PC-3 (cell line): ENCODE data around the gene BCL11A.

Experiments used
- EZH2 ChIP-seq: fragments of 300-600 bp; sonication (generic); IDR thresholded peaks from one replicate; pipeline ENCODE4 v1.6.1; 2017; ENCODE audit warnings: antibody characterized with exemption, mild to moderate bottlenecking, low read length; ENCODE audit not compliant: unreplicated experiment
- EZH2phosphoT487 ChIP-seq: fragments of 300-600 bp; sonication (generic); IDR thresholded peaks from 2 replicates; pipeline ENCODE4 v1.6.1; 2018; ENCODE audit warnings: mild to moderate bottlenecking, antibody characterized with exemption, low read length, borderline replicate concordance
- TF ChIP-seq, protein P1 (sequence below): fragments of 300-600 bp; sonication (generic); conservative IDR thresholded peaks from 2 replicates; pipeline ENCODE4 v1.5.1; 2017; ENCODE audit warnings: antibody characterized with exemption, low read depth, mild to moderate bottlenecking, low read length

DNA sequence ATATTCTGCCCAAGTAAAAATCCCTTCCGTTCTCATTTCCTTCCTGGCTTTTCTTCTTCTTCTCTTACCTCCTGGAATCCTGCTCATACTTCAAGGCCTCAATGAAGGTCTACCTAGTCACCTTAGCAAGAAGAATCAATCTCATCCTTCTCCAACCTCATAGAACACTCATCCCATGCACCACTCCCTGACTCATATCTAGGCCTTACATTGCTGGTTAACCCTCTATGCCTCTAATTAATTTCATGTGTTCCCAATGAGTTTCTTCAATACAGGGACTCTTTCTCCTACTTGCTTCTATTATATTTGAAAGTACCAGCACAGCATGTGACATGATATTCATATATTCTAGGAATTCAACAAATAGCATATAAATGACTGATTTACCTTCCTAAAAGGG, 63.0 kb downstream of the BCL11A start:
- TF ChIP-seq, protein P1, sequence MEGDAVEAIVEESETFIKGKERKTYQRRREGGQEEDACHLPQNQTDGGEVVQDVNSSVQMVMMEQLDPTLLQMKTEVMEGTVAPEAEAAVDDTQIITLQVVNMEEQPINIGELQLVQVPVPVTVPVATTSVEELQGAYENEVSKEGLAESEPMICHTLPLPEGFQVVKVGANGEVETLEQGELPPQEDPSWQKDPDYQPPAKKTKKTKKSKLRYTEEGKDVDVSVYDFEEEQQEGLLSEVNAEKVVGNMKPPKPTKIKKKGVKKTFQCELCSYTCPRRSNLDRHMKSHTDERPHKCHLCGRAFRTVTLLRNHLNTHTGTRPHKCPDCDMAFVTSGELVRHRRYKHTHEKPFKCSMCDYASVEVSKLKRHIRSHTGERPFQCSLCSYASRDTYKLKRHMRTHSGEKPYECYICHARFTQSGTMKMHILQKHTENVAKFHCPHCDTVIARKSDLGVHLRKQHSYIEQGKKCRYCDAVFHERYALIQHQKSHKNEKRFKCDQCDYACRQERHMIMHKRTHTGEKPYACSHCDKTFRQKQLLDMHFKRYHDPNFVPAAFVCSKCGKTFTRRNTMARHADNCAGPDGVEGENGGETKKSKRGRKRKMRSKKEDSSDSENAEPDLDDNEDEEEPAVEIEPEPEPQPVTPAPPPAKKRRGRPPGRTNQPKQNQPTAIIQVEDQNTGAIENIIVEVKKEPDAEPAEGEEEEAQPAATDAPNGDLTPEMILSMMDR = no peak
- TF ChIP-seq EZH2 = no peak
- no peak for TF ChIP-seq EZH2phosphoT487
